ENCODE results near the gene MAJIN. TPM values are rescaled to one million over a fixed set of nuclear protein-coding genes. Genes with fewer than 3 reads are reported as not detected.

MAJIN gene
- total RNA-seq, 2 experiments from 2014 or later = not detected

- Histone ChIP-seq H3K36me3 (ENCODE audit: insufficient read depth, low read length) (peaks cover 42% of the 10 kb centered on the region), H3K79me2 (ENCODE audit: insufficient read depth, low read depth, low read length) (peaks cover 10% of the 10 kb centered on the region; the same call in 1 of the 2 replicates), H3K4me1 (ENCODE audit: insufficient read depth, low read length, poor library complexity, severe bottlenecking) (peaks cover 17% of the 10 kb centered on the region), H3K9me3 (ENCODE audit: low read length) (no peaks in the 10 kb centered on the region), H2AFZ (ENCODE audit: low read length) (no peak overlapping the region), H3K4me3 (ENCODE audit: low read depth, low read length, poor library complexity, severe bottlenecking) (no peak overlapping the region), H3K4me2 (ENCODE audit: low read length) (no peak overlapping the region), H3K27ac (ENCODE audit: low read depth, low read length, poor library complexity, severe bottlenecking) (no peak overlapping the region), H4K20me1 (ENCODE audit: insufficient read depth, low read length) (no peaks in the 10 kb centered on the region), H3K9me2 (ENCODE audit: insufficient read depth, low read length) (no peaks in the 10 kb centered on the region)
- ChIA-PET POLR2A (no interaction called here), CTCF (ENCODE audit: unreplicated experiment) (interaction anchor here (0.6 kb wide), 1 partner anchor 211 kb away, joined by 3 read pairs; no protein-coding TSS in a partner anchor)
- no TSS peak for BruUV-seq (replicated peaks)
- intact Hi-C loops (cut with micrococcal nuclease; ENCODE audit: unreplicated experiment) = loop anchor here (10.0 kb wide), 1 partner anchor 172 kb away; the partner anchor contains the start of genes CDCA5 and ZFPL1
- TF ChIP-seq EZH2phosphoT487 (IDR thresholded peaks at IDR 0.05; ENCODE audit: borderline replicate concordance, low read depth, low read length) (no peak), CTCF (conservative IDR thresholded peaks at IDR 0.05; ENCODE audit: low read length) (no peak)
- DNase-seq (ENCODE audit: low spot score) = no peak
Measured at GRCh38 chr11:64913171-64913727, 58.7 kb downstream of the MAJIN start.

GRCh38 chr11:64911689-64912088 is 60.2 kb downstream of the MAJIN start:
- Histone ChIP-seq H3K36me3 (ENCODE audit: insufficient read depth, low read length) (peaks cover 53% of the 10 kb centered on the region), H3K27ac (ENCODE audit: low read depth, low read length, poor library complexity, severe bottlenecking) (no peak overlapping the region), H4K20me1 (ENCODE audit: insufficient read depth, low read length) (no peaks in the 10 kb centered on the region), H3K9me2 (ENCODE audit: insufficient read depth, low read length) (no peaks in the 10 kb centered on the region), H2AFZ (ENCODE audit: low read length) (no peak overlapping the region), H3K4me3 (ENCODE audit: low read depth, low read length, poor library complexity, severe bottlenecking) (no peak overlapping the region), H3K9me3 (ENCODE audit: low read length) (no peaks in the 10 kb centered on the region), H3K4me1 (ENCODE audit: insufficient read depth, low read length, poor library complexity, severe bottlenecking) (peaks cover 11% of the 10 kb centered on the region), H3K79me2 (ENCODE audit: insufficient read depth, low read depth, low read length) (peaks cover 9% of the 10 kb centered on the region; the same call in 1 of the 2 replicates), H3K4me2 (ENCODE audit: low read length) (no peak overlapping the region)
- BruUV-seq (replicated peaks) = no TSS peak
- intact Hi-C loops (cut with micrococcal nuclease; ENCODE audit: unreplicated experiment) = loop anchor here (10.0 kb wide), 1 partner anchor 173 kb away; the partner anchor contains the start of genes CDCA5 and ZFPL1
- no peak for DNase-seq (ENCODE audit: low spot score)
- ChIA-PET POLR2A (interaction anchor here (0.6 to 1.0 kb wide), 2 partner anchors 164 to 464 kb away, joined by 3 to 4 read pairs; no protein-coding TSS in a partner anchor), CTCF (ENCODE audit: unreplicated experiment) (no interaction called here)
- TF ChIP-seq EZH2phosphoT487 (IDR thresholded peaks at IDR 0.05; ENCODE audit: borderline replicate concordance, low read depth, low read length) = no peak
- no peak for TF ChIP-seq CTCF (conservative IDR thresholded peaks at IDR 0.05; ENCODE audit: low read length)

GRCh38 chr11:64911142-64911541 is 60.8 kb downstream of the MAJIN start:
- H3K4me2 ChIP-seq (ENCODE audit: low read length) = no peak overlapping the region
- H3K27ac ChIP-seq (ENCODE audit: low read depth, low read length, poor library complexity, severe bottlenecking) = no peak overlapping the region
- H3K9me2 ChIP-seq (ENCODE audit: insufficient read depth, low read length) = no peaks in the 10 kb centered on the region
- no peaks in the 10 kb centered on the region for H4K20me1 ChIP-seq (ENCODE audit: insufficient read depth, low read length)
- ChIA-PET POLR2A (interaction anchor here (0.6 to 1.0 kb wide), 2 partner anchors 164 to 464 kb away, joined by 3 to 4 read pairs; no protein-coding TSS in a partner anchor), CTCF (ENCODE audit: unreplicated experiment) (no interaction called here)
- intact Hi-C loops (cut with micrococcal nuclease; ENCODE audit: unreplicated experiment) = loop anchor here (10.0 kb wide), 1 partner anchor 174 kb away; the partner anchor contains the start of genes CDCA5 and ZFPL1
- no peak overlapping the region for H3K4me3 ChIP-seq (ENCODE audit: low read depth, low read length, poor library complexity, severe bottlenecking)
- no peak for TF ChIP-seq CTCF (conservative IDR thresholded peaks at IDR 0.05; ENCODE audit: low read length)
- TF ChIP-seq EZH2phosphoT487 (IDR thresholded peaks at IDR 0.05; ENCODE audit: borderline replicate concordance, low read depth, low read length) = no peak
- no peaks in the 10 kb centered on the region for H3K9me3 ChIP-seq (ENCODE audit: low read length)
- H3K36me3 ChIP-seq (ENCODE audit: insufficient read depth, low read length) = peaks cover 58% of the 10 kb centered on the region
- no TSS peak for BruUV-seq (replicated peaks)
- H3K4me1 ChIP-seq (ENCODE audit: insufficient read depth, low read length, poor library complexity, severe bottlenecking) = peaks cover 11% of the 10 kb centered on the region
- H3K79me2 ChIP-seq (ENCODE audit: insufficient read depth, low read depth, low read length) = peaks cover 4% of the 10 kb centered on the region; the same call in 1 of the 2 replicates
- no peak overlapping the region for H2AFZ ChIP-seq (ENCODE audit: low read length)
- DNase-seq (ENCODE audit: low spot score) = no peak
